H1 (cell line): ENCODE measurements around the gene CNOT8. TPM values are rescaled to one million over a fixed set of nuclear protein-coding genes. Genes with fewer than 3 reads are reported as not detected.

Source experiments
- CHD1 ChIP-seq: IDR thresholded peaks from 2 replicates; pipeline ENCODE4 v1.6.1; 2012; ENCODE audit warnings: low read depth, low read length, improper control_type of control experiment
- EP300 ChIP-seq, 2 experiments: IDR thresholded peaks; 1 replicate in 1 of 2; 2 replicates in 1 of 2; pipeline ENCODE4 v1.6.1; 2011 to 2012; ENCODE audit warnings: low read depth in 2 of 2, low read length in 2 of 2, mild to moderate bottlenecking in 2 of 2, borderline replicate concordance in 1 of 2, inconsistent platforms in 1 of 2, moderate library complexity in 1 of 2
- SAP30 ChIP-seq: fragments of 300-600 bp; sonication (generic); IDR thresholded peaks from 2 replicates; pipeline ENCODE4 v1.7.1; 2012; ENCODE audit warnings: low read length, moderate library complexity, mild to moderate bottlenecking, inconsistent platforms; ENCODE audit not compliant: insufficient read depth, insufficient replicate concordance
- SIN3A ChIP-seq, 2 experiments: IDR thresholded peaks in 1 of 2; conservative IDR thresholded peaks in 1 of 2; 2 replicates each; pipeline ENCODE4 v1.6.1; 2011 to 2012; ENCODE audit warnings: low read length in 2 of 2, improper control_type of control experiment in 1 of 2, low read depth in 1 of 2, mild to moderate bottlenecking in 1 of 2
- SIRT6 ChIP-seq: IDR thresholded peaks from one replicate; pipeline ENCODE4 v1.7.1; 2012; ENCODE audit warnings: low read length, inconsistent platforms
- SUZ12 ChIP-seq: fragments of 200-600 bp; sonication (generic); IDR thresholded peaks from 2 replicates; pipeline ENCODE4 v1.6.1; 2012; ENCODE audit warnings: mild to moderate bottlenecking, inconsistent platforms, low read length, moderate library complexity, mixed read lengths
- TCF12 ChIP-seq: IDR thresholded peaks from 2 replicates; pipeline ENCODE4 v1.6.1; 2011; ENCODE audit warnings: low read depth, mild to moderate bottlenecking, low read length
- polyA plus RNA-seq, 7 experiments: library from polyadenylated mRNA; depleted of rRNA in 3 of 7; stranded (reverse) in 5 of 7; unstranded in 2 of 7; fragments of >200 nt in 5 of 7; fragments of 200-250 nt in 2 of 7; gene quantifications; 1 replicate in 5 of 7; 2 replicates in 1 of 7; 4 replicates in 1 of 7; pipeline versions ENCODE4 v1.2.1 to v1.2.3, GENCODE V29; 2011 to 2013; ENCODE audit warnings: missing spikeins in 2 of 7, mixed read lengths in 2 of 7
- total RNA-seq: library from RNA; stranded (reverse); fragmentation: NEBNext Ultra II Directional; extraction: Animal tissue kit (Norgen Biotek cat#: 25700); gene quantifications from 2 replicates; pipeline ENCODE4 v1.2.1, GENCODE V29; 2021
- TF ChIP-seq, protein P1 (sequence below): fragments of 300-600 bp; sonication (generic); IDR thresholded peaks from 2 replicates; pipeline ENCODE4 v1.7.1; 2012; ENCODE audit warnings: low read length, moderate library complexity, mild to moderate bottlenecking, inconsistent platforms; ENCODE audit not compliant: insufficient replicate concordance
- TF ChIP-seq, protein P2 (sequence below): IDR thresholded peaks from 2 replicates; pipeline ENCODE4 v1.6.1; 2011; ENCODE audit warnings: low read depth, mild to moderate bottlenecking, low read length; ENCODE audit not compliant: insufficient read depth

CNOT8 gene
- total and polyA plus RNA-seq, 2 of the 8 experiments (the other 6 are each of a cell fraction or from before 2014, with no cell fraction given) = 36.4 to 62.9 TPM

DNA sequence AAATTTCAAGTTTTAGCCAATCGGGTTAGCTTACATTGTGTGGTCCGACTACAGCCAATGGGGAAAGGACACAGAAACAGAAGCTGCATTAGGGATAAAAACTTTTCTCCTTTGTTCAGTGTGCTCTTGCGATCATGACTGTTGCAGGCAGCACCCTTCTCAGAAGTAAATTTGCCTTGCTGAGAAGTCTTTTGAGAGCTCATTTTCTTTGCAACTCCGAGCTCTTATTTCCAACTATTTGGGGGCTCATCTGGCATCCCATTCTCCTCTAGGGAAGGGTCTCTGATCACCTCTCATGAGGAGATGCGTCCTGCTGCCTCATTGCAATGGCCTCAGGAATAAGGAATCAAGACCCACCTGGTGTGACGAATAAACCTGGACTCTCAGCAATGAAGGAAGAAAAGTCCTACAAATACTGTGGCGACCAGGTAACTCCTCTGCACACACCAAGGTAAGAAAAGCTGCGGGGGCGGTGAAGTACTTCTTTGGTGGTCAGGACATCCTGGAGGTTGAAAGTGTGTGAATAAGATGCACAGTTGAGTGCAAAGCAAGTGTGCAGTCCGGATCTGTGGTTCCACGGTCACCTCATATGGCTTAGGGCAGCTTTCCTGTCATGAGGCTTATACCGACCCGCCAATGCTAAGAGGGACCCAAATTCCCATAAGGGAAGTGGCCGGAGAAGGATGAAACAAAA lies 20.4 kb downstream of the CNOT8 start (continued):
- TF ChIP-seq, protein P1, sequence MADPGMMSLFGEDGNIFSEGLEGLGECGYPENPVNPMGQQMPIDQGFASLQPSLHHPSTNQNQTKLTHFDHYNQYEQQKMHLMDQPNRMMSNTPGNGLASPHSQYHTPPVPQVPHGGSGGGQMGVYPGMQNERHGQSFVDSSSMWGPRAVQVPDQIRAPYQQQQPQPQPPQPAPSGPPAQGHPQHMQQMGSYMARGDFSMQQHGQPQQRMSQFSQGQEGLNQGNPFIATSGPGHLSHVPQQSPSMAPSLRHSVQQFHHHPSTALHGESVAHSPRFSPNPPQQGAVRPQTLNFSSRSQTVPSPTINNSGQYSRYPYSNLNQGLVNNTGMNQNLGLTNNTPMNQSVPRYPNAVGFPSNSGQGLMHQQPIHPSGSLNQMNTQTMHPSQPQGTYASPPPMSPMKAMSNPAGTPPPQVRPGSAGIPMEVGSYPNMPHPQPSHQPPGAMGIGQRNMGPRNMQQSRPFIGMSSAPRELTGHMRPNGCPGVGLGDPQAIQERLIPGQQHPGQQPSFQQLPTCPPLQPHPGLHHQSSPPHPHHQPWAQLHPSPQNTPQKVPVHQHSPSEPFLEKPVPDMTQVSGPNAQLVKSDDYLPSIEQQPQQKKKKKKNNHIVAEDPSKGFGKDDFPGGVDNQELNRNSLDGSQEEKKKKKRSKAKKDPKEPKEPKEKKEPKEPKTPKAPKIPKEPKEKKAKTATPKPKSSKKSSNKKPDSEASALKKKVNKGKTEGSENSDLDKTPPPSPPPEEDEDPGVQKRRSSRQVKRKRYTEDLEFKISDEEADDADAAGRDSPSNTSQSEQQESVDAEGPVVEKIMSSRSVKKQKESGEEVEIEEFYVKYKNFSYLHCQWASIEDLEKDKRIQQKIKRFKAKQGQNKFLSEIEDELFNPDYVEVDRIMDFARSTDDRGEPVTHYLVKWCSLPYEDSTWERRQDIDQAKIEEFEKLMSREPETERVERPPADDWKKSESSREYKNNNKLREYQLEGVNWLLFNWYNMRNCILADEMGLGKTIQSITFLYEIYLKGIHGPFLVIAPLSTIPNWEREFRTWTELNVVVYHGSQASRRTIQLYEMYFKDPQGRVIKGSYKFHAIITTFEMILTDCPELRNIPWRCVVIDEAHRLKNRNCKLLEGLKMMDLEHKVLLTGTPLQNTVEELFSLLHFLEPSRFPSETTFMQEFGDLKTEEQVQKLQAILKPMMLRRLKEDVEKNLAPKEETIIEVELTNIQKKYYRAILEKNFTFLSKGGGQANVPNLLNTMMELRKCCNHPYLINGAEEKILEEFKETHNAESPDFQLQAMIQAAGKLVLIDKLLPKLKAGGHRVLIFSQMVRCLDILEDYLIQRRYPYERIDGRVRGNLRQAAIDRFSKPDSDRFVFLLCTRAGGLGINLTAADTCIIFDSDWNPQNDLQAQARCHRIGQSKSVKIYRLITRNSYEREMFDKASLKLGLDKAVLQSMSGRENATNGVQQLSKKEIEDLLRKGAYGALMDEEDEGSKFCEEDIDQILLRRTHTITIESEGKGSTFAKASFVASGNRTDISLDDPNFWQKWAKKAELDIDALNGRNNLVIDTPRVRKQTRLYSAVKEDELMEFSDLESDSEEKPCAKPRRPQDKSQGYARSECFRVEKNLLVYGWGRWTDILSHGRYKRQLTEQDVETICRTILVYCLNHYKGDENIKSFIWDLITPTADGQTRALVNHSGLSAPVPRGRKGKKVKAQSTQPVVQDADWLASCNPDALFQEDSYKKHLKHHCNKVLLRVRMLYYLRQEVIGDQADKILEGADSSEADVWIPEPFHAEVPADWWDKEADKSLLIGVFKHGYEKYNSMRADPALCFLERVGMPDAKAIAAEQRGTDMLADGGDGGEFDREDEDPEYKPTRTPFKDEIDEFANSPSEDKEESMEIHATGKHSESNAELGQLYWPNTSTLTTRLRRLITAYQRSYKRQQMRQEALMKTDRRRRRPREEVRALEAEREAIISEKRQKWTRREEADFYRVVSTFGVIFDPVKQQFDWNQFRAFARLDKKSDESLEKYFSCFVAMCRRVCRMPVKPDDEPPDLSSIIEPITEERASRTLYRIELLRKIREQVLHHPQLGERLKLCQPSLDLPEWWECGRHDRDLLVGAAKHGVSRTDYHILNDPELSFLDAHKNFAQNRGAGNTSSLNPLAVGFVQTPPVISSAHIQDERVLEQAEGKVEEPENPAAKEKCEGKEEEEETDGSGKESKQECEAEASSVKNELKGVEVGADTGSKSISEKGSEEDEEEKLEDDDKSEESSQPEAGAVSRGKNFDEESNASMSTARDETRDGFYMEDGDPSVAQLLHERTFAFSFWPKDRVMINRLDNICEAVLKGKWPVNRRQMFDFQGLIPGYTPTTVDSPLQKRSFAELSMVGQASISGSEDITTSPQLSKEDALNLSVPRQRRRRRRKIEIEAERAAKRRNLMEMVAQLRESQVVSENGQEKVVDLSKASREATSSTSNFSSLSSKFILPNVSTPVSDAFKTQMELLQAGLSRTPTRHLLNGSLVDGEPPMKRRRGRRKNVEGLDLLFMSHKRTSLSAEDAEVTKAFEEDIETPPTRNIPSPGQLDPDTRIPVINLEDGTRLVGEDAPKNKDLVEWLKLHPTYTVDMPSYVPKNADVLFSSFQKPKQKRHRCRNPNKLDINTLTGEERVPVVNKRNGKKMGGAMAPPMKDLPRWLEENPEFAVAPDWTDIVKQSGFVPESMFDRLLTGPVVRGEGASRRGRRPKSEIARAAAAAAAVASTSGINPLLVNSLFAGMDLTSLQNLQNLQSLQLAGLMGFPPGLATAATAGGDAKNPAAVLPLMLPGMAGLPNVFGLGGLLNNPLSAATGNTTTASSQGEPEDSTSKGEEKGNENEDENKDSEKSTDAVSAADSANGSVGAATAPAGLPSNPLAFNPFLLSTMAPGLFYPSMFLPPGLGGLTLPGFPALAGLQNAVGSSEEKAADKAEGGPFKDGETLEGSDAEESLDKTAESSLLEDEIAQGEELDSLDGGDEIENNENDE = no peak
- no peak for TF ChIP-seq TCF12
- TF ChIP-seq, protein P2, sequence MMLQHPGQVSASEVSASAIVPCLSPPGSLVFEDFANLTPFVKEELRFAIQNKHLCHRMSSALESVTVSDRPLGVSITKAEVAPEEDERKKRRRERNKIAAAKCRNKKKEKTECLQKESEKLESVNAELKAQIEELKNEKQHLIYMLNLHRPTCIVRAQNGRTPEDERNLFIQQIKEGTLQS = no peak
- no peak for TF ChIP-seq SIRT6
- no peak for TF ChIP-seq EP300 (IDR thresholded peaks at IDR 0.05; ENCODE audit: borderline replicate concordance in 1 of 2, low read depth in 2 of 2, low read length in 2 of 2)
- TF ChIP-seq CHD1 = no peak
- TF ChIP-seq SAP30 = no peak
- no peak for TF ChIP-seq SUZ12
- TF ChIP-seq SIN3A (conservative IDR thresholded peaks at IDR 0.05 in 1 of 2, IDR thresholded peaks at IDR 0.05 in 1 of 2; ENCODE audit: low read depth in 1 of 2, low read length in 2 of 2) = no peak
